Iris pigment epithelial cell (primary cell): ENCODE measurements around the gene FAM124A.

Experiments used
- DNase-seq: peaks from one replicate; pipeline ENCODE4 v3.0.0-alpha.2; 2011; ENCODE audit warnings: low read depth

Gene FAM124A

DNA sequence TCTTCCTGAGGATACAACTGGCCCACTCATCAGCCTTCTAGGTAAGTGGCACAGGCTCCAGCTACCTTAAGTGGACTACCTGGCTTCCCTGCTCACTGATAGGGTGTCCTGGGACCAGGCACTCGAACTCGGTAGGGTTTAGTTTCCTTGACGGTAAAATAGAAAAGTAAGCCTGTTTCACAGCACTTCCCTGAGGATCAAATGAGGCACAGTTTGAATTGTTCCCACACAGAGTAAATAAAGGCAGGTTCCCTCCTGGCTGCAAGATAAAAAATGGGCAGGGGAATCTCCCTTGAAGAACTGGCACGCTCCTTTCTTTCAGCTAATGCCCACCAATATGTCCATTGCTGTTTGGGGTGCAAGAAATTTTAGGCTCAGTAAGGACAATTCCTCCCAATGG, 1.1 kb upstream of the FAM124A start:
- no peak for DNase-seq

DNA sequence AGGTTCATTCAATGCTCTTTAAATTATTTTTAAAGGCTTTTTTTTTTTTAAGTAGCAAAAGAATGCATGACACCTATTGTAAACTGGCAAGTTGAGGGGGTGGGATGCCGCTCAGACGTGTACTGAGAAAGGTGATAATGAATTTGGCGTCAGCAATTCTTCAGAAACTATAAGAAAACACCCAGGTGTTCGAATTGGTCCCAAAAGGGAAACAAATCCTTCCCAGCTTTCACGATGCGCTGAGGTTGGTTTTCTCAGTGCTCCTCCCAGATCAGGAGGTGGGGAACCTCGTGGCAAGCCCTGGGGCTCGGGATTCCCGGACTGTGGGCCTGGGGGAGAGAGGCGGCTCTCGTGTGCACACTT, 543 bp upstream of the FAM124A start:
- peak; percentile 11 for DNase-seq

DNA sequence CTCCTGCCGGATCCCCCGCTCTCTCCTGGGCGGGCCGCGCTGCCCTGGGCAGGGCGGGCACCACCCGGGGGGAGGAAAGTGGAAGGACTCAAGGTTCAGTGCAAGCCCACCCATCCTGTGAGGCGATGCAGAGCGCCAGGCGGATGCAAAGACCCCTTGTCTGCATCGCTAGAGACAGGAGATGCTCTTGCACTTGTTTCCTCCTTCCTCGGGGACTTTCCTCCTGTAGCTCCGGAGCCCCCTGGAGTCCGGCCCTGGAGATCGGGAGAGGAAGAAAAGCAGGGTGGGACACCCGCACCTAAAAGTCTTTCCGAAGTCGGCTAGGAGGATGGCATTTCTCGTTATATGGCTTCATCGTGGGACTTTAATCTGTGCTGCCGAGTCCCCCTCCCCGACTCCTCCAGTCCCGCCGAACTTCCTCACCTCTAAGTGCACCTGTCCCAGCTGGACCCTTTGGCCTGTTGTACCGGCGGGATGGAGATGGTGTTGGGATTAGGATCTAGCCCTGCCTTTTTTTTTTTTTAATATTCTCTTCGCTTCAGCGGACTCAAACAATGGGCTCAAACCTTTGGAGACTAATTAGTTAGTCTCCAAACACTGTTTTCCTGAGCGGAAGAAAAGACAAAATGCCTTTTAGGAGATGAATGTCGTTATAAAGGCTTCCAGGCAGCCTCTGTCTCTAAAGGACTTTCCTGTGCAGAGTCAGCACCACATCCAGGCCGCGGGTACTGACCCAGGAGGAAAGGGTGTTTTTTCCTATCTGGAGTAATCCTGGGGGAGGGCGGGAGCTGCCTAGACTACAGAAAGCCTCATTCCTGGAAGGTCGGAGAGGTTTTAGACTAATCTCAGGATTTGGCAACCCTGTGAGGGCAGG, 725 bp downstream of the FAM124A start:
- no peak for DNase-seq

DNA sequence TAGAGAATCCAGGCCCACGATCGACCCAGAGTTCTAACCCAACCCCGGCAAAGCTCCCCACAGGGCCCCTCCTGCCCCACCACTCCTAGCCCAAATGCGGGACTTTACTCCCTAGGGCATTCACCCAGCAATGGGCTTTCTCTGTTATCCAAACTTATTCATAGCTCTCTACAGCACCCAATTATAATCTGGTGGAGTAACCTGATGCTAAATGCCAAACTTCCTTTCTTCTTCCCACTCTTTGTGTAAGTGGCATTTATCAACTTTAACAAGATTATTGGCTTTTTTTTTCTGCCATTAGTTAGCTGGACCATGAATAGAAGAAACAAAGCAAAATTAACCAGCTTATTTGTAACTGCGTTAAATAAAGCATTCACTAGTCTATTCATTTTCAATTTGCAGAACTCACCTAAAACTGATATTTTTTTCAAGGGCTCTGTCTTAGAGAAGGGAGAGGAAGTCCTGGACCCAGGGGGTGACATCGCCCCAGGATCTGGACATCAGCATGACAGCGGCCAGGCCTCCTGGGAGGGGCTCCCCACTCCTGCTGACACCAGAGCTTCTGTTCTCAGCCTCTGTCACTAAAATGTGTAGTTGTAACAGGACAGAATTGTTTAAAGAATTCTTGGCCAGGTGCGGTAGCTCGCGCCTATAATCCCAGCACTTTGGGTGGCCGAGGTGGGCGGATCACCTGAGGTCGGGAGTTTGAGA, 1.5 kb downstream of the FAM124A start:
- DNase-seq: no peak

DNA sequence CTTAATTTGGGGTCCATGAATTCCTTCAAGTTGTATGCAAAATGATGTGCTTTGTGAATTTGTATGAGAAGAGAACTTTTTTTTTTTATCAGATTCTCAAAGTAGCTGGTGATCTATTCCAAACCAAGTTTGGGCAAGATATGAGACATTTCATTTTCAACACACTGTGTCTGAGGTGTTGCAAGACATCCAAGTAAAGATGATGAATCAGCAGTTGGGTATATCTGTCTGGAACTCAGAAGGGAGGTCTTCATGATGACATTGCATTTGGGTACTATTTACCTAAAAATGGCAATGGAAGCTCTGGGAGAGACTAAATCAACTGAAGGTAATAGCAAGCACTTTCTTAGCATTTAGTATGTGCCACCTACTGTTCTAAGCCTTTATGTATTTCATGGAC, 2.8 kb downstream of the FAM124A start:
- peak; percentile 24 for DNase-seq

DNA sequence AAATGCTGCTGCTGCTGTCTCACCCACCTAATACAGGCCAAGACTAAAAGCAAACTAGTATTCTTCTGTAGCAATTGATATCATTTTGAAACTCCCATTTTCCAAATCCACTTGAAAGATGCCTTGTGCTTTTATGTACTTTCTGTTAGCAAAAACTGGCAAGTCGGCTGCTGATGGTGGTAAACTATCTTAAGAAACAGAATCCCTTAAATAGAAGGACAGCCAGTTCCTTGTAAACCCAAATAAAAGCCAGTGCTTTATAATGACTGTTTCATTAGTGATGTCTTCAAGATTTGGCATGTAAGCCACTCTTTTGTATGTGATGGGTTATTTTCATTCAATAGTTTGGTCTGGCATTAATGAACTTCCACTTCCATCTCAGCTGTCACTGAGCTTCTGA, 5.2 kb downstream of the FAM124A start:
- DNase-seq: no peak

DNA sequence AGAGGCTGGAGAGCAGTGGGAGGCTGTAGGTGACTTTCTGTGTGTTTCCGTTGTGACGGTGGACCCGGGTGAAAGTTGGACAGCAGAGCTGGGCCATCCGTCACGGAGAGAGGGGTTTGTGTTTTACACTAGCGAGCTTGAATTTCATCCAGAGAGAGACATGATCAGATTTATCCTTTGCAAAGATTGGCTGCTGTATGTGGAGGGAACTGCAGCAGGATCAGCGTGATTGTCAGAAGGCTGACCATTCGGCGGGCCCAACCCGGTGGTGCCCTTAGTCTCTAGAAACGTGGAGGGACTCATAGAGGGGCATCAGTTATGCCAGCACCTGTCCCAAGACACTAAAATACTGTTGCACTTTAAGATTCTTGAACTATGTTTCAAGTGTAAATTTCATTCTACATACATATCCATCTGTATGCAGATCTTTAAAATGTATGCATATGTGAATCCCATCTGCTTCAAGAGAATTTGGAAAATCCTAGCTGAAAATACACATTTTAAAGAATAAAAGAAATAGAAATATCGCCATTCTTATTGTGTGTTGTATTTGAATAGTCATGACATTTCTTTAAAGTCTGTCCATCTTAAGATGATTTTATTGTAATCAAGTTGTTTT, 7.0 kb downstream of the FAM124A start:
- no peak for DNase-seq

DNA sequence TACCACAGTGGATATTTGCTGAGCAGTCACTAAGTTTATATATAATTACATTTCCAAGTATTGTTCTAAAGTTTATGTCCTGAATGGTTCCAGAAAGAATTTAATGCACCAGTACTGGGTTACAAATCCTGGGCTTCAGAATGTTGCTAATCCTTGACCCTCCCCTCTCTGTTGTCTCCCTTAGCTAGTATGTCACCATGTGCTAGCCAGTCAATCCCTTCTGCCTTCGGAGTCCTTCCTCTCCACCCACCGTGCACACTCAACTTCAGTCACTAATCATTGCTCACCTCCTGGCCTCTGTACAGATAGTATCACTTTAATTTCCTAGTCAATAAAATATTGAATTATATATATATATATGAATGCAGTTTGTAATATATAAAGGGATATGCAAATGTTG, 7.5 kb downstream of the FAM124A start:
- no peak for DNase-seq

DNA sequence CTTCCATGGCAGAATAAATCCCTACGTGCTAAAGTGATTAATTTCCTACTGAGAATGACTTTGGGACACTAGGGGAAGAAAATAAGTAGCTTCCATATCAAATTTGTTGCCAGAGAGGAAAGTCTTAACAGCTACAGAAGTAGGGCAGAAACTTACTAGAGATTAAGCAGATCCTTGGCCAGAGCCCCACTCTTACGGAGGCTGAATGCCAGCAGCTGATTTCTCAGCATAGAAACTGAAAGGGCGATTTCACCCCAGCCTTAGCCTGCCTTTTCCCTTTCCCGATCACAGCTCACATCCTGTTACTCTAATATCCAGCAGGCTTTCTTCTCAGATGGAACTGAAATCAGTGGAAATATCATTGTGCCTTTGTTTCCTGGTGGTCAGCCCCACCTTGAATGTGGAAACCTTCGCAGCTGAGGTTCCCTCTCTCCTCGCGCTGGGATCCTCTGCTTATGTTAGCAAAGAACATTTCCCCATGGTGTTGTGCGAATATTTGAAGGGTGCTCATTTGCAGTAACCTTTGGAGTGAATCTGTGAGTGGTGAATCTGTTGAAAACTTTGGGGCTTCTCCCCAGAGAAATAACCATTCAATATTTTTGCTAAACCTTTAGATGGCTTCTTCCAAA, 8.4 kb downstream of the FAM124A start:
- DNase-seq: peak; percentile 47

DNA sequence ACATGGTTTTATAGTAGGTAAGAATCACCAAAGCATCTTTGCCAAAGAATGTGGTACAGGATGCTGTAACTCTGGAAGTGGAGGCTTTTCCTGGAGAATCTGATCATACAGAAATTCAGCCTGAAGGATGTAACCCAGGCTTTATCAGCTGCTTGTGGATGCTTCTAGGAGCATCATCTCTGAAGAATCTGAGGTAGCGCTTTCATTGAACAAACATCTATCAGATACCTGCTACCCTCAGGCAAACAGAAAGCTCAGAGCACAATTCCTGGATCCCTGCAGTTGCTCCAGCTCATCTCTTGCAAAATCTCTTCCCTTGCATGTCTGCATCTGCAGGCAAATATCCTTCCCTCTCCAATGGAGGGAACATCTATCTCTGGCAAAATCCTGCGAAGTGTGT, 9.3 kb downstream of the FAM124A start:
- DNase-seq: no peak

DNA sequence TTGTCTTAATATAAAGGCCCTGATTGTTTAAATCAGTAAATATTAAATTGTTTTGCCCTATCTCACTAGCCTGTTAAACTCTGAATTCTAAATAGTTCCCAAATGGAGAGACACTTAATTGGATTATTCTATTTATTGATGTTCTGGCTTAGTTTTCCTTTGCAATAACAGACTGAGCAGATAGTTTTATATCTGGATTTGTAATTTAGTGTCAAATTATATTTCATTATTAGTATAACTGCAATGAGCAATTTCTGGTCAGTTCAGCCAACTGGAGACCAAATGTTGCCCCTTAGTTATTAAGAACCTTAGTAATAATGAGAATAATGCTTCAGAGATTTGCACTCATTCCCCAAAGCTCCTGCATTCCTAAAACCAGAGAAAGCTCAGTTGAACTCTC, 10.1 kb downstream of the FAM124A start:
- DNase-seq: no peak

DNA sequence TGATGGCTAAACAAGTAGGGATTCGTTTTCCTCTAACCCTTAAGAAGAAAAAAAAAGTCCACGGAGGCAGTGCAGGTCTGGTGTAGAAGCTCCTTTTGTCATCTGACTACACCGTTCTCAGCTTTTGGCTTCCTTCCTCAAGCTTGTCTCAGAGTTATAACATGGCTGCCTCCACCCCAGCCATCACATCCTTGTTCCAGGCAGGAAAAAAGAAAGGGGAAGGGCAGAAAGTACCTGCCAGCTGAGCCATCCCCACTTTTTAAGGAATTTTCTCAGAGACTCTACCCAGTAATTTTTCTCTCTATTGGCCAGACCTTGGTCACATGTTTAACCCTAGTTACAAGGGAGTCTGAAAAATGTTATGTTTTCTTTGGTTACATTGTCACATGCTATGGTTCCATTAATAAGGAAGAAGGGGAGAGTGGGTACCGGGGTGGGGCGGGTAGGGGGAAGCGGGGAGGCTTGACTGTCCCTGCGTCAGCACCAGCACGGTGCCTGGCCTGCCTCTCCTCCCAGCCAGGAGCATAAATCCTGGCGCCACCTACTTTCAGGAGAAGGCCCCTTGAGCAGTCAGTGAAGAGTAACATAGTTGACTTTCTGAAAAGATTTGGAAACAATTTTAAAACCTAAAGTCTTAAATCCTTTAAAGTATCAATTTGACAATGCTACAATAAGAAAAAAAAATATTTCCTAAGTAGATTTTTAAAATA, 11.1 kb downstream of the FAM124A start:
- DNase-seq: no peak

DNA sequence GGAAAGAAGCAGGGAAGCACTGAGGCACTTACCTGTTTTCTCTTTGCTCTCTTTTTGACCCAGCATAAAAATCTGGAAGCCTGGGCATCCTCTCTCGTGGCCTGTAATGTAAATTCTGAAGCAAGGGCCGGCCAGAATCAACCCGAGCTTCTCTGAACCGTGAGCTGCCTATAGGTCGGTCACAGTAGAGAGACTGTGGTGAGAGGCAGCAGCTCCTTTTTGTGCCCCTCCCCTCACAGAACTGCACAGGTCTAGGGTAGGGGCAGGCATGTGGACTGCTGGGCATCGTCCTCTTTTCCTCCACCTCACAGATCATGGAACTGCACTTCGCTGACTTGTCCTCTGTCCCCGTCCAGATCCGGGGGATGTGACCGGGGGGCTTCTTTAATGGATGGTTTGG, 12.5 kb downstream of the FAM124A start:
- DNase-seq: no peak

DNA sequence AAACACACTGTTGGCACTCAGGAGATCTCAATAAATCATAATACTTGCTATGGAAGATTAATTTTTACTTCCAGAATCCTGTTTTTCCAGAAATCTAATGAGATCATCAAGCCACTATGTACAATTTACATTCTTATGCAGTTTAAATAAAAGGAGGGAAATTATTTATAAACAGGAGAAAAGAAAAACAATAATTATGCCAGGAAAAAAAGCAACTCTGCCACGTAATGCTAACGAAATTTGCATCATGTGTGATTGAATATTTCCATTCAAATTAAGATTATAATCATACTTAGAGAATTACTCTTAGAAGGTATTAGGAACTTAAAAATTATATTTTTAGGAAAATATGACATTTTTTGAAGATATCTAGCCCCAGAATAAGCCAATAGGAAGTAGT, 13.0 kb downstream of the FAM124A start:
- no peak for DNase-seq

DNA sequence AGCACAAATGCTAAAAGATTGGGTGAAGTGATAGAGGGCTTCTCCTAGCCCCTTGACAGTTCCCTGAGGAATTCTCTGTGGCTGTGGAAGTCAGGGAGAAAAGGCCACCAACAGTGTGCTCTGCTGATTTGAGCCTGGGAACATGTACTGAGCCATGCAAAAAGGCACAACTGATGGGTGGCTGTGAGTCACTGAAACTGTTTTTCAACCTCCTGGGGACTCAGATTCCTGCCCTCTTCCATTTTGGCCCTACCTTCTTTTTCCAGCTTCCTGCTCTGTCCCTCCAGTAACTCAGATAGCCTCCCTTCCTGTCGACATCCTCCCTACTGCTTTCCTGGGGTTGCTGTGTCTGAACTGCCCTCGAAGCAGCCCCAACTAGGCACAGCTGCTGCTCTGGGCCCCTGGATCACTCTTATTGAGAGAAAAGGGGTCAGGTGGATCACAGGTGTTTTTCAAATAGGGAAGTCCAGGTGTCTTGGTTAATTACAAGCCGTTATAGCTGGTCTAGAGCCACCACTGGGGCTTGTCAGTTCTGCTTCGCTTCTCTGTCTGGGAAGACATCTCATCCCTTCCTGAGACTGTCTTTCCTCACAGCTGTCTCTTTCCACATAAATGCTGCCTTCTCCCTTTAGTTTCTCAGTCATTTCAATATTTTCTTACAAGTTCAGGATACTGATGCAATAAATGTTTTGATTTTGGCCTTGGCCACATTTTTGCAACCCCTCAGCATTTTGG, 13.7 kb downstream of the FAM124A start:
- no peak for DNase-seq

DNA sequence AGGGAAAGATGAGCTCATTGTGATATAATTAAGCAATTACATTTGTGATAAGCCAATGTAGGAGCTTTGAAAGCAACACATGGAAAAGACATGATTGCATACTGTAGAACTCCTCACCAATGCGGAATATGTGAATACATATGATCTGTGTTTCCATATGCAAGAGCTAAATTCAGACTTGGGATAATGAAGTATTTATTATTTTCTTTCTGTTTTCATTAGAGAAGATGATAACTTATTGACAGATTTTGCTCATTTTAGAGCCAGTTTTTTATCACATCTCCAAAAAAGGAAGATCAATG, 14.2 kb downstream of the FAM124A start:
- no peak for DNase-seq

DNA sequence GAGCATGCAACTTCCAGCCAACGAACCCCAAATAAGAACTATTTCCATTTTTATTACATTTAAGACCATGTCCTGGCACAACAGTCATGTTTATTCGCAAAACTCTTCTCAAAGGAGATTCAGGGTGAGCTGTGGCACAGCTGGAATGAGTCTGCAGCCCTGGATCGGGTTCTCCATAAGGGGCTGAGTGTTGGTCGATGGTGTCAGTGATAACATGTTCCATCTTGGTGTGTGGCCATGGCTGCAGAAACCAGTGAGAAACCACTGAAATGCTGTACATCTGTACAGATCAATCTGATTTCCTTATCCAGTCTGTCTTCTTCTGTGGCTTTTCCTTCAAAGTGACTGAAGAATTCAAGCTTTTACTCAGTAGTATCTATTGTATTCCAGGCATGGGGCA, 15.2 kb downstream of the FAM124A start:
- DNase-seq: no peak

DNA sequence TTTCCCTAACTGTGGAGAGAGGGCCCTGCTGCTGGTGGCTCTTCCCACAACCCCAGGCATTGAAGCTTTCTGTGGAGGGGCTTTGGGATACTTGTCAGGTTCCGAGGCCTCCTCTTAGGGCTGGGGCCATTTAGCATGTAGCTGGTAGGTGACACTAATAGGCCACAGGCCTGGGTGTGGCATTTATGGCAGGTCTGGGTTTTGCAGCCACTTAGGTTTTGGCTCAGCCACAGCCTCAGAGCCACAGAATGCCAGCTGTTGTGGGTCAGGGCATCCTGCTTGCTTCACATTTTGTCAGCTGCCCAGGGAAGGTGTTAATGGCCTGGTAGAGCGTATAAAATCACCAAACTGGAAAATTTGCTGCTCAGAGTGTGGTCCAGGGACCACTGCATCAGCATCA, 15.7 kb downstream of the FAM124A start:
- no peak for DNase-seq

DNA sequence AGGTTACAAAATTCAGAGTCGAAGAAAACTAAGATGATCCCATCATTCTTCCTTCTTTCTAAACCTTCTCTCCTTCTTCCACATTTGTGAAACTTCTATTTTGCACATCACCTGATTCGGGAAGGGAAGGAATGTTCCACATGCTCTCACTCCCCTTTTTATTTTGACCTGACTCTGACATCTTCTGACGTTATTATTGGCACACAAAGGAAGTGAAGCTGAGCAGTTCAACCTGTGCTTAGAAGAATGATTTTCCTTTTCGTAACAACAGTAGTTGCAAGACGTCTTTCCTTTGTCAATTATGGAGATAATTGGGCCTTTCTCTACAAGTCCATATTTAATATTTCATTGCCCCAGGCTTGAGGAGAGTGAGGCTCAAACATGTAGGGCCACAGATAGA, 18.0 kb downstream of the FAM124A start:
- DNase-seq: no peak

DNA sequence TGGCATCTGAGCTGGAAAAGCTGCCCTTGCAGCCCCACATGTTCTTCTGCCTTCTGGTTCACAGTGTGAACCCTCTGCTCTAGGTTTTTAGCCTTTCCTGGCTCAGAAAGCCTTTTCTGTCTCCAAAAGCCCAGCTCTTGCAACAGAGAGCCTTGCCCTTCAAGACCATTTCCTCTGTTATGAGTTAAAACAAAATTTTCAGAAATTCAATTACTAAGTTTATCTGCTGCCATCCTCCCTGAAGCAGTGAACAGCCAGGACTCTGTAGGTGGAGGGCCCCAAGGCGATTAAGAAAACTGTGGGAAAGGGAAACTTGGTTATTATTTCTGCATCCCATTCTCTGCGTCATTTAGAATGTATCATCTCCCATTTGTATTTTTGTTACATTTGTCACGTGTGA, 18.8 kb downstream of the FAM124A start:
- DNase-seq: no peak

DNA sequence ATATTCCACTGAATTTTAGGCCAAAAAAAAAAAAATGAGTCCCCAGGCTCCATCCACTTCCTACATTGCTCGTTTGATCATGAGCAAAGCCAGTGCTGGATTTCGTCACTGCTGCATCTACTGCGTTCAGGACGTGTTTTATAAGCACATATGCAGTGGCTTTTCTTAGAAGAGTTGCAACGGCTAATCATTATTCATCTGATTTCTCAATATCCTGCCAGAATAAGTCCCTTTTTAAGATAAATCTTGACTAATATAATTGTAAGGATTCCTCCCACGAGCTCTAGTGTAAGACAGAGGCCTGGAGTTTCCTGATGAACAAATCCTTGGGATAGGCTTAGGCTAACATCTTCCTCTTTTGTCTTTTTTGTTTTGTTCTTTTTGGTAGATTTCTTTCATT, 19.5 kb downstream of the FAM124A start:
- peak; percentile 55 for DNase-seq

DNA sequence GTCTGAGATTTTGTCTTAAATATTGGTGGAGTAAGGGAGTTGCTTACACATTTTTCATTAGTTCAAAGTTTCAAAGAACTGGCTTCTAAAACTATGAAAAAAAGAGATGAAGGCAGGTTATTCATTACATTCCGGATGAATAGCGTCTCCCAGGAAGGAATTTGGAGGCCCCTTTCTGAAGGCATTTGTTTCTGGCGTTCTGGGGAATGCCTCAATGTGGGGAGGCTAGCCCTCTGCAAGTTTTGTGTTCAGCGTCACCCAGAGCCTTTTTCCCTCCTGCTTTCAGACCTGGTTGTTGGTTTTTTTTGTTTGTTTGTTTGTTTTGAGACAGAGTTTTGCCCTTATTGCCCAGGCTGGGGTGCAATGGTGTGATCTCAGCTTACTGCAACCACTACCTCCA, 21.0 kb downstream of the FAM124A start:
- DNase-seq: no peak
